Esophagus muscularis mucosa (tissue), 4 donors: Measurements from ENCODE around the gene TMC5. TPM values are rescaled to one million over a fixed set of nuclear protein-coding genes. Genes with fewer than 3 reads are reported as not detected.

ENCODE experiments used
- DNase-seq: peaks from one replicate; pipeline ENCODE4 v3.0.0-alpha.2; 2017; ENCODE audit errors: extremely low spot score
- H3K27ac ChIP-seq, 4 donors: fragments of 200-600 bp; sonication (generic); replicated peaks in 1 of 4; 1 replicate in 3 of 4; 2 replicates in 1 of 4; pipeline ENCODE4 v1.5.1; 2016 to 2019; ENCODE audit warnings: mild to moderate bottlenecking in 1 of 4
- H3K27me3 ChIP-seq, 4 donors: fragments of 200-600 bp; sonication (generic); one replicate each; pipeline versions ENCODE4 v1.5.1 to v1.6.0; 2016 to 2019
- H3K36me3 ChIP-seq, 4 donors: fragments of 200-600 bp; sonication (generic); one replicate each; pipeline ENCODE4 v1.5.1; 2016 to 2019
- H3K4me1 ChIP-seq, 4 donors: fragments of 200-600 bp; sonication (generic); one replicate each; pipeline ENCODE4 v1.5.1; 2016 to 2019
- H3K4me3 ChIP-seq, 4 donors: fragments of 200-600 bp; sonication (generic); 1 replicate in 2 of 4; 2 replicates in 2 of 4; pipeline ENCODE4 v1.5.1; 2016 to 2019; ENCODE audit warnings: mild to moderate bottlenecking in 4 of 4, moderate library complexity in 1 of 4
- H3K9me3 ChIP-seq, 4 donors: fragments of 200-600 bp; sonication (generic); 1 replicate in 3 of 4; 2 replicates in 1 of 4; pipeline ENCODE4 v1.5.1; 2016 to 2019
- EP300 ChIP-seq: sonication (generic); formaldehyde crosslinking; IDR thresholded peaks from one replicate; pipeline ENCODE4 v1.6.1; 2017; ENCODE audit warnings: antibody characterized with exemption
- POLR2A ChIP-seq: fragments of 450-650 bp; IDR thresholded peaks from one replicate; pipeline ENCODE4 v1.6.1; 2017; ENCODE audit warnings: antibody characterized with exemption, moderate library complexity, mild to moderate bottlenecking, low read depth
- POLR2AphosphoS5 ChIP-seq, 2 donors: sonication (generic); formaldehyde crosslinking; IDR thresholded peaks; one replicate each; pipeline ENCODE4 v1.6.1; 2017; ENCODE audit warnings: antibody characterized with exemption in 2 of 2
- WGBS: methylation state at CpG from one replicate; pipeline ENCODE4 v1.1.5; 2018; 5-methylcytosine and 5-hydroxymethylcytosine counted together
- intact Hi-C: fragments of 100-400 bp; cut with DNase I; formaldehyde crosslinking; loops from one replicate; pipeline ENCODE4 v1.15.1; 2023
- total RNA-seq, 4 donors: library from RNA; depleted of rRNA; stranded (reverse); fragments of >200 nt; gene quantifications; one replicate each; pipeline versions ENCODE4 v1.1.0 to v1.2.1, GENCODE V29; 2016
- TF ChIP-seq, protein P1 (sequence below), 3 experiments: fragments of 200-600 bp in 2 of 3; fragments of 450-650 bp in 1 of 3; sonication (generic) in 2 of 3; IDR thresholded peaks; one replicate each; pipeline ENCODE4 v1.5.1; 2017 to 2019; ENCODE audit warnings: antibody characterized with exemption in 3 of 3, mild to moderate bottlenecking in 2 of 3, moderate library complexity in 1 of 3

TMC5 gene
- total RNA-seq, 4 donors from 2014 or later, result under 0.01 to 0.42 (median 0.12) TPM

DNA sequence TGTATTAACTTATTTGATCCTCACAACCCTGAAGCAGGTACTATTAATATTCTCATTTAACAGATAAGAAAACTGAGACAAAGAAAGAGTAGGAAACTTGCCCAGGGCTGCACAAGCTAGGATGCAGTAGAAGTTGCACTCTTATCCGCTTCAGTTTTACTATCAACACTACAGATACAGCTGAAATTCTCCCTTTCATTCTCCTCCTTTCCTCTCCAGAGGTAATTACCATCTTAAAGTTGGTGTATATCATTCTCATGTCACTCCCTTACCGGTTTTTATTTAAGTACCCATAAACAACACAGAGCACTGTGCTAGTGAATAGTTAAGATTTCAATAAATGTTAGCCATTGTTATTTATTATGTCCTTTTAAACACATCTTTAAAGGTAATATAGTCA lies 100.7 kb downstream of the TMC5 start:
- H3K36me3 ChIP-seq, result peaks cover 0 to 34% (median 26%) of the 10 kb centered on the region in 4 donors
- no peaks in the 10 kb centered on the region for H3K9me3 ChIP-seq
- H3K27ac ChIP-seq, result no peak overlapping the region
- TF ChIP-seq EP300 (no peak), POLR2A (no peak), POLR2AphosphoS5 (IDR thresholded peaks at IDR 0.05) (no peak)
- TF ChIP-seq, protein P1, sequence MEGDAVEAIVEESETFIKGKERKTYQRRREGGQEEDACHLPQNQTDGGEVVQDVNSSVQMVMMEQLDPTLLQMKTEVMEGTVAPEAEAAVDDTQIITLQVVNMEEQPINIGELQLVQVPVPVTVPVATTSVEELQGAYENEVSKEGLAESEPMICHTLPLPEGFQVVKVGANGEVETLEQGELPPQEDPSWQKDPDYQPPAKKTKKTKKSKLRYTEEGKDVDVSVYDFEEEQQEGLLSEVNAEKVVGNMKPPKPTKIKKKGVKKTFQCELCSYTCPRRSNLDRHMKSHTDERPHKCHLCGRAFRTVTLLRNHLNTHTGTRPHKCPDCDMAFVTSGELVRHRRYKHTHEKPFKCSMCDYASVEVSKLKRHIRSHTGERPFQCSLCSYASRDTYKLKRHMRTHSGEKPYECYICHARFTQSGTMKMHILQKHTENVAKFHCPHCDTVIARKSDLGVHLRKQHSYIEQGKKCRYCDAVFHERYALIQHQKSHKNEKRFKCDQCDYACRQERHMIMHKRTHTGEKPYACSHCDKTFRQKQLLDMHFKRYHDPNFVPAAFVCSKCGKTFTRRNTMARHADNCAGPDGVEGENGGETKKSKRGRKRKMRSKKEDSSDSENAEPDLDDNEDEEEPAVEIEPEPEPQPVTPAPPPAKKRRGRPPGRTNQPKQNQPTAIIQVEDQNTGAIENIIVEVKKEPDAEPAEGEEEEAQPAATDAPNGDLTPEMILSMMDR (IDR thresholded peaks at IDR 0.05), result no peak
- DNase-seq, result no peak
- no peaks in the 10 kb centered on the region for H3K27me3 ChIP-seq
- H3K4me1 ChIP-seq, result peaks cover 22 to 49% (median 44%) of the 10 kb centered on the region in 4 donors
- no peak overlapping the region for H3K4me3 ChIP-seq
- intact Hi-C loops, result no loop called here
- WGBS, result 85% methylated on average over 2 of the region's 2 CpGs

DNA sequence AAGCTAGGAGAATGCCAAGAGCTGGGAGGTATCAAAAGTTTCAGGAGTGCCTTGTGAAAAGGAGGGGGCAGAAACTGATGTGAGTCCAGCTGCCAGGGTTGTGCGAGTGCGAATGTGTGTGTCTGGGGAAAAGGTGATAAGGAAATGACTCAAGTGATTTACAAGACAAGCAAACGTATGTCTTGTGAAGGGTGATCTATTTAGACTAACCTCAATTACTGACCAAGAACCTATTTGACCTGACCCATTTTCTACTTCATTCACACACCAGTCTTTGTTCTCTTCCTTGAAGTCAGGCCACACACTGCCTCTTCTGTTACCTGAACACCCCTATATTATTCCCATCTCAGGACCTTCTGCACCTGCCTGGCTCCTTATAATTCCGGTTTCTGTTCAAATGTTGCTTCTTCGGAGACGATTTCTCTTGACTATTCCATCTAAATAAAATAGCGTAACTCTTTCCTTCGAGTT lies 103.2 kb downstream of the TMC5 start:
- intact Hi-C loops, result loop anchor here (10.0 kb wide), 2 partner anchors 456 to 726 kb away; partner anchors contain the start of genes COQ7 and RPS15A
- H3K4me1 ChIP-seq, result peaks cover 31 to 68% (median 63%) of the 10 kb centered on the region in 4 donors
- 9% methylated on average over 8 of the region's 8 CpGs for WGBS

DNA sequence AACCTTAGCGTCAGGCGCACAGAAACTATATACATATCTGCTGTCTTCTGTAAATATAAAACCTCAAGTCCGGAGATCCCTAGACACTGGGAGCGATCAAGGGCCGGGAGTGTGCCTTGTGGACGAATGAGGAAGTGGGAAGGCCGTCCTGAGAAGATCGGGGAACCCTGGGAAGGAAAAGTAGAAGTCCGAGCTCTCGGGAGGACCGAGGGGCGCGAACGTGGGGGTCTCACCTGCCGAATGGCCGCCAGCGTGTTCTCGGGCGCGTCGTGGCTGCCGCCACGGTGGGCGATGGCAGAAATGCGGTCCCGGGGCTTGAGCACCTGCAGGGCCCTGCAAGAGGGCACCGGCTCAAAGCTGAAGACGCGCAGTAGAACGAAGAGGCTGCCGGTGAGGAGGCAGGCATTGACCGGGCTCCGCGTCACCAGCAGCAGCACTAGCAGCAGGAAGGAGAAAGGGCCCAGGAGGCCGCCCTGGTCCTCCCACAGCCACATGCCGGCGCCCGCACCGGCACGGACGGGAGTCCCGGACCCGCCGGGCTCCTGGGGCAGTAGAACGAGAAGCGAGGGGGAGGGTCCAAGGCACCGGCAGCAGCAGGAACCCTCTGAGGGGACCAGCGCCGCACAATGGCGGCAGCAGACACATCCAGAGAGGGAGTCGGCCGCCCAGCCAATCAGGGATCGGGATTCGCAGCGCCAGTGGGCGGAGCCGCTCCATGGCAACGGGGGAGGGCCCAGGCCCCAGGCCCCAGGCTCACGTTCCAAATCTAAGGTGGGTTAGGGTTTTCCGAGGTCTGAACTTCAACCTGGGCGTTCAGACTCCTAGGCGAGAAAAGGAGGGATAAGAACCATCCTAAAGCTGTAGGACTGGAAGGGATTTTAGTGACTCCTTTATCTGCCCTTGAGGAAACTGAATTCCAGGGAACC lies 104.1 kb downstream of the TMC5 start, which contains the start of gene GDE1:
Gene GDE1 (minus strand): TSS at position 628 of the 926 bp plus-strand sequence. CDS start 134 bp downstream, at position 494.
- under 1% methylated on average over 27 of the region's 62 CpGs for WGBS
- intact Hi-C loops, result loop anchor here (10.0 kb wide), 2 partner anchors 457 to 727 kb away; partner anchors contain the start of genes COQ7 and RPS15A
- Histone ChIP-seq H3K27me3 (no peaks in the 10 kb centered on the region), H3K27ac (peak within 1 kb of the TSS; percentile 88 to 97 (median 93)), H3K4me1 (peaks cover 31 to 73% (median 63%) of the 10 kb centered on the region in 4 donors), H3K9me3 (no peaks in the 10 kb centered on the region), H3K4me3 (peak within 1 kb of the TSS; percentile 80 to 92 (median 88)), H3K36me3 (peaks cover 0 to 6% (median 2%) of the 10 kb centered on the region in 4 donors)
- DNase-seq, result peak; percentile 98
- peak; percentile 98 for TF ChIP-seq POLR2AphosphoS5 (IDR thresholded peaks at IDR 0.05)
- peak; percentile 76 for TF ChIP-seq POLR2A
- TF ChIP-seq, protein P1 (IDR thresholded peaks at IDR 0.05), result peak in 2 of 3 experiments; percentile 20 to 26
- TF ChIP-seq EP300, result no peak

More for the DNA sequence above, 103.2 kb downstream of the TMC5 start:
- no peak for DNase-seq
- no peaks in the 10 kb centered on the region for H3K27me3 ChIP-seq
- TF ChIP-seq POLR2AphosphoS5 (IDR thresholded peaks at IDR 0.05) (no peak), EP300 (no peak), POLR2A (no peak)
- TF ChIP-seq, protein P1 (IDR thresholded peaks at IDR 0.05), result no peak
- no peaks in the 10 kb centered on the region for H3K9me3 ChIP-seq
- peak overlapping the region; percentile 80 to 92 (median 88) for H3K4me3 ChIP-seq
- peak overlapping the region; percentile 88 to 97 (median 93) for H3K27ac ChIP-seq
- peaks cover 0 to 14% (median 10%) of the 10 kb centered on the region in 4 donors for H3K36me3 ChIP-seq

DNA sequence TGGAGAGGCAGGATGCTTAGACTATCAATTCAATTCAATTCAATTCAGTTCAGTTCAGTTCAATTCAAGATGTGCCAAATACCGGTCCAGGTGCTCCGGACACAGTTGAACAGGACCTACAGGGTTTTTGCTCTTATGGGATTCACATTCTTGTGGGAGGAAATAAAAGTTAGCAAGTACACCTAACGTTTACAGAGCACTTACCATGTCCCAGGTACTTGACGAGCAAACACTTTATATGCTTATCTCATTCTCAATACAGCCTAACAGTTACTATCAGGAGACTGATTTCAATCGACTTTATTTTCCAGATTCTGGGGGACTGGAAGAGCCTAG lies 104.7 kb downstream of the TMC5 start:
- Histone ChIP-seq H3K36me3 (no peaks in the 10 kb centered on the region), H3K27ac (peak overlapping the region; percentile 88 to 97 (median 93)), H3K4me3 (peak overlapping the region; percentile 80 to 92 (median 88)), H3K27me3 (no peaks in the 10 kb centered on the region), H3K9me3 (no peaks in the 10 kb centered on the region), H3K4me1 (peaks cover 31 to 73% (median 63%) of the 10 kb centered on the region in 4 donors)
- DNase-seq, result no peak
- intact Hi-C loops, result loop anchor here (10.0 kb wide), 2 partner anchors 458 to 728 kb away; partner anchors contain the start of genes COQ7 and RPS15A
- WGBS, result 32% methylated on average over 5 of the region's 5 CpGs
- no peak for TF ChIP-seq EP300
- no peak for TF ChIP-seq POLR2A
- no peak for TF ChIP-seq POLR2AphosphoS5 (IDR thresholded peaks at IDR 0.05)
- TF ChIP-seq, protein P1 (IDR thresholded peaks at IDR 0.05), result no peak
